ELF-1 (cell line): ENCODE measurements around the gene APRT.
"Not testable (repeated sequence)": the region's sequence is repeated elsewhere in the genome, so short reads cannot be mapped to it uniquely, and the experiment has no call there.

Experiments
- DNase-seq: peaks from one replicate; pipeline ENCODE4 v3.0.0-alpha.2; 2016; ENCODE audit warnings: low read depth, low spot score

APRT gene

GRCh38 chr16:88788749-88789148 lies 23.0 kb downstream of the APRT start:
- not testable (repeated sequence) for DNase-seq

- no peak for DNase-seq
These were observed 24.0 kb downstream of the APRT start for GRCh38 chr16:88787579-88788314.

GRCh38 chr16:88785106-88785924 lies 26.4 kb downstream of the APRT start, which contains the start of gene PIEZO1:
TSS of gene PIEZO1 (minus strand) at chr16:88785220. CDS start at chr16:88784964, 256 bp downstream.
- DNase-seq: no peak

- DNase-seq: no peak
These were observed 26.9 kb downstream of the APRT start for GRCh38 chr16:88784856-88785105.

GRCh38 chr16:88784074-88784855 lies 27.5 kb downstream of the APRT start:
- peak; percentile 61 for DNase-seq

- no peak for DNase-seq
These were observed 28.2 kb downstream of the APRT start for GRCh38 chr16:88783391-88784073.

GRCh38 chr16:88782454-88783390 lies 29.0 kb downstream of the APRT start:
- no peak for DNase-seq

GRCh38 chr16:88781140-88782077 lies 30.3 kb downstream of the APRT start:
- DNase-seq: no peak

- no peak for DNase-seq
These were observed 31.3 kb downstream of the APRT start for GRCh38 chr16:88780142-88781062.

GRCh38 chr16:88779406-88780141 lies 32.2 kb downstream of the APRT start:
- no peak for DNase-seq

- no peak for DNase-seq
These were observed 33.1 kb downstream of the APRT start for GRCh38 chr16:88778541-88779065.

GRCh38 chr16:88778271-88778525 lies 33.5 kb downstream of the APRT start:
- no peak for DNase-seq

GRCh38 chr16:88777471-88778270 lies 34.1 kb downstream of the APRT start:
- peak; percentile 44 for DNase-seq

GRCh38 chr16:88775825-88776224 lies 35.9 kb downstream of the APRT start:
- no peak for DNase-seq

GRCh38 chr16:88774544-88775393 lies 37.0 kb downstream of the APRT start:
- no peak for DNase-seq

- peak; percentile 57 for DNase-seq
These were observed 37.9 kb downstream of the APRT start for GRCh38 chr16:88773812-88774291.
